Kidney epithelial cell (primary cell): Measurements from ENCODE around the gene FOXP1. TPM values are rescaled to one million over a fixed set of nuclear protein-coding genes. Genes with fewer than 3 reads are reported as not detected.
"Not testable (repeated sequence)": the region's sequence is repeated elsewhere in the genome, so short reads cannot be mapped to it uniquely, and the experiment has no call there.

Experiments used
- DNase-seq: peaks from one replicate; pipeline ENCODE4 v3.0.0-alpha.2; 2010; ENCODE audit warnings: low read depth
- H3K27me3 ChIP-seq: 2 replicates; pipeline ENCODE4 v1.6.0; 2011; ENCODE audit warnings: low read length; ENCODE audit not compliant: control insufficient read depth, insufficient read depth
- H3K36me3 ChIP-seq: 2 replicates; pipeline ENCODE4 v1.5.1; 2011; ENCODE audit warnings: low read length; ENCODE audit not compliant: control insufficient read depth, insufficient read depth
- H3K4me3 ChIP-seq: 2 replicates; pipeline ENCODE4 v1.5.1; 2011; ENCODE audit warnings: low read depth, mild to moderate bottlenecking, control low read depth, low read length
- total RNA-seq: library from RNA; depleted of rRNA; stranded (reverse); fragments of >200 nt; gene quantifications from 2 replicates; pipeline ENCODE4 v1.2.3, GENCODE V29; 2015
- TF ChIP-seq, protein P1 (sequence below): IDR thresholded peaks from 2 replicates; pipeline ENCODE4 v1.5.1; 2011; ENCODE audit warnings: mild to moderate bottlenecking, moderate library complexity, low read length, control low read depth, inconsistent platforms; ENCODE audit not compliant: insufficient read depth, poor library complexity, severe bottlenecking

Gene FOXP1
- total RNA-seq, 1 donor from 2014 or later = 75.0 TPM

GRCh38 chr3:70979983-70980645, 603.4 kb downstream of the FOXP1 start:
- Histone ChIP-seq H3K36me3 (no peaks in the 10 kb centered on the region), H3K4me3 (no peak overlapping the region), H3K27me3 (no peaks in the 10 kb centered on the region)
- TF ChIP-seq, protein P1, sequence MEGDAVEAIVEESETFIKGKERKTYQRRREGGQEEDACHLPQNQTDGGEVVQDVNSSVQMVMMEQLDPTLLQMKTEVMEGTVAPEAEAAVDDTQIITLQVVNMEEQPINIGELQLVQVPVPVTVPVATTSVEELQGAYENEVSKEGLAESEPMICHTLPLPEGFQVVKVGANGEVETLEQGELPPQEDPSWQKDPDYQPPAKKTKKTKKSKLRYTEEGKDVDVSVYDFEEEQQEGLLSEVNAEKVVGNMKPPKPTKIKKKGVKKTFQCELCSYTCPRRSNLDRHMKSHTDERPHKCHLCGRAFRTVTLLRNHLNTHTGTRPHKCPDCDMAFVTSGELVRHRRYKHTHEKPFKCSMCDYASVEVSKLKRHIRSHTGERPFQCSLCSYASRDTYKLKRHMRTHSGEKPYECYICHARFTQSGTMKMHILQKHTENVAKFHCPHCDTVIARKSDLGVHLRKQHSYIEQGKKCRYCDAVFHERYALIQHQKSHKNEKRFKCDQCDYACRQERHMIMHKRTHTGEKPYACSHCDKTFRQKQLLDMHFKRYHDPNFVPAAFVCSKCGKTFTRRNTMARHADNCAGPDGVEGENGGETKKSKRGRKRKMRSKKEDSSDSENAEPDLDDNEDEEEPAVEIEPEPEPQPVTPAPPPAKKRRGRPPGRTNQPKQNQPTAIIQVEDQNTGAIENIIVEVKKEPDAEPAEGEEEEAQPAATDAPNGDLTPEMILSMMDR = no peak
- no peak for DNase-seq

GRCh38 chr3:70977712-70978111, 605.8 kb downstream of the FOXP1 start:
- TF ChIP-seq, protein P1 = no peak
- H3K36me3 ChIP-seq = no peaks in the 10 kb centered on the region

DNA sequence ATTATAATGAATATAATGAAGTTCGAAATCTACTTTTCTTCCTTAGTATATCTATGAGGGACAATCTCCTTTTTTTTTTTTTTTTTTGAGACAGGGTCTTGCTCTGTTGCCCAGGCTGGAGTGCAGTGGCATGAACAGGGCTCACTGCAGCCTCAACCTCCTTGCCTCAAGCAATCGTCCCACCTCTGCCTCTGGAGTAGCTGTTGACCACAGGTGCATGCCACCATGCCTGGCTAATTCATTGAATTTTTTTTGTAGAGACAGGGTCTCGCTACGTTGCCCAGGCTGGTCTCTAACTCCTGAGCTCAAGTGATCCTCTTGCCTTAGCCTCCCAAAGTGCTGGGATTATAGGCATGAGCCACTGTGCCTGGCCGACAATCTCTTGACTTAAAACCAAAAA, 607.5 kb downstream of the FOXP1 start:
- not testable (repeated sequence) for DNase-seq, H3K27me3 ChIP-seq, H3K36me3 ChIP-seq, H3K4me3 ChIP-seq

More at GRCh38 chr3:70977712-70978111, 605.8 kb downstream of the FOXP1 start:
- no peaks in the 10 kb centered on the region for H3K27me3 ChIP-seq
- DNase-seq = no peak
- no peak overlapping the region for H3K4me3 ChIP-seq

GRCh38 chr3:70974747-70975146, 608.8 kb downstream of the FOXP1 start:
- TF ChIP-seq, protein P1 = no peak

DNA sequence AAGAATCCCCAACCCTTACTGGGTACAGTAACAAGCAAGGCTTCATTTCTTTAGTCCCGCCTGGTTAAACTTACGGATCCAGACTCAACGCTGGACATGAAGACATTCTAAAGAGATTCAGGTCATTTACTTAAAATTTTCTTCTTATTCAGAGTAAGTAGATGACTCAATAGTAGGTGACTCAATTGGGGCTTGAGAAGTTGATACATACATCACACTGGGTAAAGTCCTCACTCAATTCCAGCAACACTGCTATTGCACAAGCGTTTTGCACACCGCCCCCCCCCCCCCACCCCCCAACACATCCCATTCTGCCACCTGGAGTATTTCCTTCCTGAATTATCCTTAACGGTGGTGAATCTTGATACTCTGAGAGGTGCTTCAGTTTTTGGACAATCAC, 610.0 kb downstream of the FOXP1 start:
- TF ChIP-seq, protein P1 = no peak
- no peaks in the 10 kb centered on the region for H3K27me3 ChIP-seq
- DNase-seq = no peak

More at GRCh38 chr3:70974747-70975146, 608.8 kb downstream of the FOXP1 start:
- H3K27me3 ChIP-seq = no peaks in the 10 kb centered on the region
- no peak overlapping the region for H3K4me3 ChIP-seq
- H3K36me3 ChIP-seq = no peaks in the 10 kb centered on the region
- no peak for DNase-seq

DNA sequence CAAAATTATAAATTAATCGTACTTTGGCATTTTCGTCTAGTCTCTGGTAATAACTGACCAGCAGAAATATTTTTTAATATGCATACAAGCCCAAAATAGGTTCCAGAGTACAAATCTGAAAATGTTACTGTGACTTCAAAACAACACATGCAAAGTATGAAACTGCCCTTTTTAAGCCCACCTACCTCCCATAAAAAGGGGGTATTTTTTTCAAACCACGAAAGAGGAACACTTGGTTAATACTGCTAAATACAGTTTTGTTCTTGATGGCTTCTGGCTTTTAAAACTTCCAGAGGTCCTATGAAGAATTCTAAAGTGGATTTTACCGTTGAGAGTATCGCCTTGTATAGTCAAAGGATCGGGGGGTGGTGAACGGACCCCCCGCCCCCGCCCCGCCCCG, 610.7 kb downstream of the FOXP1 start:
- DNase-seq = no peak
- TF ChIP-seq, protein P1 = no peak
- Histone ChIP-seq H3K36me3 (no peaks in the 10 kb centered on the region), H3K27me3 (no peaks in the 10 kb centered on the region), H3K4me3 (no peak overlapping the region)

More for the DNA sequence above, 610.0 kb downstream of the FOXP1 start:
- no peak overlapping the region for H3K4me3 ChIP-seq
- no peaks in the 10 kb centered on the region for H3K36me3 ChIP-seq
